Hematopoietic multipotent progenitor cell treated with erythropoietin and hydrocortisone succinate and interleukin-3 and kit ligand, for 17 days (in vitro differentiated cells): ENCODE data around the gene CEP104.

Experiments used
- DNase-seq: peaks from one replicate; pipeline ENCODE4 v3.0.0-alpha.2; 2015; ENCODE audit warnings: low spot score

CEP104 gene

GRCh38 chr1:3856923-3857790, at the start of gene CEP104, which contains the start of gene DFFB:
Gene CEP104 (minus strand): TSS chr1:3857211. CDS start chr1:3852407, 4,804 bp downstream.
Gene DFFB (plus strand): TSS chr1:3857476. CDS start chr1:3857604, 128 bp downstream.
- peak; percentile 98 for DNase-seq

GRCh38 chr1:3906672-3907020, 49.6 kb upstream of the CEP104 start:
- no peak for DNase-seq

- no peak for DNase-seq
Measured at GRCh38 chr1:3905953-3906671, 49.1 kb upstream of the CEP104 start.

- DNase-seq = no peak
Measured at GRCh38 chr1:3905266-3905952, 48.4 kb upstream of the CEP104 start.

GRCh38 chr1:3904843-3905185, 47.8 kb upstream of the CEP104 start:
- DNase-seq = no peak

- DNase-seq = no peak
Measured at GRCh38 chr1:3904006-3904842, 47.2 kb upstream of the CEP104 start.

- no peak for DNase-seq
Measured at GRCh38 chr1:3903141-3904005, 46.4 kb upstream of the CEP104 start.

- no peak for DNase-seq
Measured at GRCh38 chr1:3902571-3903091, 45.6 kb upstream of the CEP104 start.

- no peak for DNase-seq
Measured at GRCh38 chr1:3902111-3902511, 45.1 kb upstream of the CEP104 start.

- peak; percentile 98 for DNase-seq
Measured at GRCh38 chr1:3900969-3901529, 44.0 kb upstream of the CEP104 start.

- DNase-seq = peak; percentile 96
Measured at GRCh38 chr1:3900150-3900968, 43.3 kb upstream of the CEP104 start, which contains the start of gene C1orf174. Gene C1orf174 (minus strand): TSS chr1:3900272. CDS start chr1:3900186, 86 bp downstream.

- peak; percentile 69 for DNase-seq
Measured at GRCh38 chr1:3899754-3900149, 42.7 kb upstream of the CEP104 start.

GRCh38 chr1:3898994-3899753, 42.2 kb upstream of the CEP104 start:
- DNase-seq = no peak

- DNase-seq = no peak
Measured at GRCh38 chr1:3898475-3898735, 41.4 kb upstream of the CEP104 start.

GRCh38 chr1:3896396-3897000, 39.5 kb upstream of the CEP104 start:
- no peak for DNase-seq

GRCh38 chr1:3895951-3896325, 38.9 kb upstream of the CEP104 start:
- DNase-seq = no peak

GRCh38 chr1:3895279-3895950, 38.4 kb upstream of the CEP104 start:
- DNase-seq = no peak
